Endothelial cell (in vitro differentiated cells): Measurements from ENCODE around the gene GRIN2A. TPM values are rescaled to one million over a fixed set of nuclear protein-coding genes. Genes with fewer than 3 reads are reported as not detected.

ENCODE experiments used
- DNase-seq: peaks from one replicate; pipeline ENCODE4 v3.0.0; 2021; ENCODE audit warnings: low spot score
- H3K27ac Mint-ChIP-seq: one replicate; pipeline ENCODE4 v1.8.0; 2021; ENCODE audit warnings: mixed read lengths, inconsistent platforms; ENCODE audit not compliant: unreplicated experiment
- H3K27me3 Mint-ChIP-seq: one replicate; pipeline ENCODE4 v1.8.0; 2021; ENCODE audit warnings: mild to moderate bottlenecking, moderate library complexity, mixed read lengths, inconsistent platforms; ENCODE audit not compliant: unreplicated experiment
- H3K36me3 Mint-ChIP-seq: one replicate; pipeline ENCODE4 v1.8.0; 2021; ENCODE audit warnings: mild to moderate bottlenecking, low read depth, mixed read lengths, inconsistent platforms; ENCODE audit not compliant: unreplicated experiment
- H3K4me1 Mint-ChIP-seq: one replicate; pipeline ENCODE4 v1.8.0; 2021; ENCODE audit warnings: mild to moderate bottlenecking, mixed read lengths, inconsistent platforms; ENCODE audit not compliant: unreplicated experiment
- H3K4me3 Mint-ChIP-seq: one replicate; pipeline ENCODE4 v1.8.0; 2021; ENCODE audit warnings: mild to moderate bottlenecking, mixed read lengths, inconsistent platforms; ENCODE audit not compliant: unreplicated experiment
- H3K9me3 Mint-ChIP-seq: one replicate; pipeline ENCODE4 v1.8.0; 2021; ENCODE audit warnings: mixed read lengths, inconsistent platforms; ENCODE audit not compliant: unreplicated experiment
- CTCF ChIP-seq: fragments of 200-600 bp; sonication (generic); IDR thresholded peaks from one replicate; pipeline ENCODE4 v1.5.0; 2021; ENCODE audit warnings: antibody characterized with exemption; ENCODE audit not compliant: unreplicated experiment
- total RNA-seq: library from RNA; stranded (reverse); fragmentation: NEBNext Ultra II Directional; extraction: Animal tissue kit (Norgen Biotek cat#: 25700); gene quantifications from one replicate; pipeline ENCODE4 v1.2.1, GENCODE V29; 2021; ENCODE audit not compliant: unreplicated experiment

Gene GRIN2A
- total RNA-seq, 1 donor from 2014 or later, result 0.03 TPM

- no peaks in the 10 kb centered on the region for H3K9me3 Mint-ChIP-seq
- TF ChIP-seq CTCF, result no peak
- no peak overlapping the region for H3K27ac Mint-ChIP-seq
- H3K36me3 Mint-ChIP-seq, result no peaks in the 10 kb centered on the region
- no peaks in the 10 kb centered on the region for H3K4me1 Mint-ChIP-seq
- H3K27me3 Mint-ChIP-seq, result peaks cover 2% of the 10 kb centered on the region
- no peak overlapping the region for H3K4me3 Mint-ChIP-seq
- no peak for DNase-seq
These were observed 226.6 kb downstream of the GRIN2A start for GRCh38 chr16:9955677-9956076.

- no peak overlapping the region for H3K4me3 Mint-ChIP-seq
- no peaks in the 10 kb centered on the region for H3K36me3 Mint-ChIP-seq
- DNase-seq, result no peak
- no peaks in the 10 kb centered on the region for H3K9me3 Mint-ChIP-seq
- H3K4me1 Mint-ChIP-seq, result no peaks in the 10 kb centered on the region
- H3K27ac Mint-ChIP-seq, result no peak overlapping the region
- no peak for TF ChIP-seq CTCF
- H3K27me3 Mint-ChIP-seq, result peaks cover 5% of the 10 kb centered on the region
These were observed 228.2 kb downstream of the GRIN2A start for GRCh38 chr16:9953908-9954570.

- Mint-ChIP-seq H3K27ac (no peak overlapping the region), H3K36me3 (no peaks in the 10 kb centered on the region), H3K9me3 (no peaks in the 10 kb centered on the region), H3K4me1 (no peaks in the 10 kb centered on the region), H3K27me3 (peaks cover 5% of the 10 kb centered on the region), H3K4me3 (no peak overlapping the region)
- TF ChIP-seq CTCF, result no peak
- DNase-seq, result no peak
These were observed 231.6 kb downstream of the GRIN2A start for GRCh38 chr16:9950658-9951057.

GRCh38 chr16:9949396-9949795, 232.8 kb downstream of the GRIN2A start:
- DNase-seq, result no peak
- no peak for TF ChIP-seq CTCF
- H3K27ac Mint-ChIP-seq, result no peak overlapping the region
- H3K4me3 Mint-ChIP-seq, result no peak overlapping the region
- H3K9me3 Mint-ChIP-seq, result no peaks in the 10 kb centered on the region
- H3K4me1 Mint-ChIP-seq, result peaks cover under 1% of the 10 kb centered on the region
- peaks cover 5% of the 10 kb centered on the region for H3K27me3 Mint-ChIP-seq
- H3K36me3 Mint-ChIP-seq, result no peaks in the 10 kb centered on the region

GRCh38 chr16:9948933-9949332, 233.3 kb downstream of the GRIN2A start:
- Mint-ChIP-seq H3K27me3 (peaks cover 5% of the 10 kb centered on the region), H3K4me1 (peaks cover 2% of the 10 kb centered on the region), H3K27ac (no peak overlapping the region), H3K9me3 (no peaks in the 10 kb centered on the region), H3K4me3 (no peak overlapping the region), H3K36me3 (no peaks in the 10 kb centered on the region)
- no peak for DNase-seq
- no peak for TF ChIP-seq CTCF
